Activated CD8-positive, alpha-beta memory T cell treated with anti-CD3 and anti-CD28 coated beads for 24 hours (primary cell): ENCODE data around the gene HECTD3.

Source experiments
- DNase-seq: peaks from one replicate; pipeline ENCODE4 v3.0.0-alpha.2; 2020

Gene HECTD3

GRCh38 chr1:45010855-45011811 lies at the start of gene HECTD3:
Gene HECTD3 (minus strand): TSS chr1:45011324. CDS start chr1:45011257, 67 bp downstream.
- DNase-seq, result peak; percentile 87

- no peak for DNase-seq
Measured at GRCh38 chr1:45059829-45060228, 48.7 kb upstream of the HECTD3 start.

GRCh38 chr1:45057542-45057941 lies 46.4 kb upstream of the HECTD3 start:
- no peak for DNase-seq

- peak; percentile 61 for DNase-seq
Measured at GRCh38 chr1:45051005-45051772, 40.1 kb upstream of the HECTD3 start.

GRCh38 chr1:45047032-45047431 lies 35.9 kb upstream of the HECTD3 start:
- no peak for DNase-seq

GRCh38 chr1:45044916-45045315 lies 33.8 kb upstream of the HECTD3 start:
- no peak for DNase-seq

- DNase-seq, result no peak
Measured at GRCh38 chr1:45043094-45043493, 32.0 kb upstream of the HECTD3 start.

- DNase-seq, result no peak
Measured at GRCh38 chr1:45040297-45040696, 29.2 kb upstream of the HECTD3 start.

GRCh38 chr1:45038661-45039364 lies 27.7 kb upstream of the HECTD3 start:
- no peak for DNase-seq

GRCh38 chr1:45038240-45038639 lies 27.1 kb upstream of the HECTD3 start:
- no peak for DNase-seq

GRCh38 chr1:45037456-45037855 lies 26.3 kb upstream of the HECTD3 start:
- DNase-seq, result no peak

- DNase-seq, result no peak
Measured at GRCh38 chr1:45035631-45036301, 24.6 kb upstream of the HECTD3 start.

- DNase-seq, result no peak
Measured at GRCh38 chr1:45033356-45033755, 22.2 kb upstream of the HECTD3 start.

GRCh38 chr1:45032837-45033236 lies 21.7 kb upstream of the HECTD3 start:
- DNase-seq, result no peak

GRCh38 chr1:45026446-45026845 lies 15.3 kb upstream of the HECTD3 start:
- no peak for DNase-seq

GRCh38 chr1:45023663-45024062 lies 12.5 kb upstream of the HECTD3 start:
- DNase-seq, result no peak

GRCh38 chr1:45018599-45019230 lies 7.6 kb upstream of the HECTD3 start:
- DNase-seq, result peak; percentile 73

GRCh38 chr1:45016767-45017166 lies 5.6 kb upstream of the HECTD3 start:
- DNase-seq, result no peak

- DNase-seq, result no peak
Measured at GRCh38 chr1:45016090-45016697, 5.1 kb upstream of the HECTD3 start.

- no peak for DNase-seq
Measured at GRCh38 chr1:45015683-45016082, 4.6 kb upstream of the HECTD3 start.

- DNase-seq, result peak; percentile 90
Measured at GRCh38 chr1:45014321-45015028, 3.4 kb upstream of the HECTD3 start.
